HCT116 (cell line): ENCODE measurements around the gene CCNB2. TPM values are rescaled to one million over a fixed set of nuclear protein-coding genes. Genes with fewer than 3 reads are reported as not detected.
"Not testable (repeated sequence)": the region's sequence is repeated elsewhere in the genome, so short reads cannot be mapped to it uniquely, and the experiment has no call there.

Experiments
- ATAC-seq: fragments of 200-7000 bp; cut with Tn5 transposase; 2 replicates; pipeline ENCODE4 v1.9.1; 2020; ENCODE audit warnings: mild to moderate bottlenecking, moderate library complexity
- BruUV-seq: library from RNA; stranded (reverse); fragments of 400-500 nt; replicated peaks from 2 replicates; lab custom pipeline; 2021; lab: Mats Ljungman, UMichigan
- CTCF ChIA-PET: fragments of 300-600 bp; sonication (Branson Sonifier 250); formaldehyde crosslinking; loops from one replicate; lab custom pipeline; 2021; ENCODE audit warnings: antibody characterized with exemption; lab: Charles Lee
- POLR2A ChIA-PET: fragments of 300-600, 350-600 bp; sonication (Branson Sonifier 250); formaldehyde crosslinking; loops from one replicate; lab custom pipeline; 2021; ENCODE audit warnings: antibody characterized with exemption; lab: Charles Lee
- RAD21 ChIA-PET, 2 experiments: fragments of 300-600 bp; sonication (Branson Sonifier 250); formaldehyde crosslinking; loops; one replicate each; lab custom pipeline; 2023; ENCODE audit warnings: low total read pairs in 2 of 2; ENCODE audit not compliant: uncharacterized antibody in 2 of 2, unreplicated experiment in 2 of 2, low non-redundant PET in 1 of 2; lab: Charles Lee
- DNase-seq: peaks from one replicate; pipeline ENCODE4 v3.0.0-alpha.2; 2010; ENCODE audit warnings: low read depth, low spot score
- H2AFZ ChIP-seq: fragments of 200-600 bp; shearing (Covaris generic), sonication (generic); 2 replicates; pipeline ENCODE4 v1.6.1; 2017; ENCODE audit warnings: low read depth, mixed run types, mixed read lengths, antibody characterized with exemption, low read length; ENCODE audit not compliant: poor library complexity, severe bottlenecking
- H3K27ac ChIP-seq: 2 replicates; pipeline ENCODE4 v1.5.1; 2012; ENCODE audit warnings: low read depth, low read length
- H3K27me3 ChIP-seq: fragments of 200-600 bp; sonication (generic); 2 replicates; pipeline ENCODE4 v1.6.1; 2016; ENCODE audit warnings: mixed run types, low read length, mixed read lengths; ENCODE audit not compliant: insufficient read depth
- H3K36me3 ChIP-seq, 2 experiments: fragments of 200-500 bp in 1 of 2; fragments of 200-600 bp in 1 of 2; sonication (Bioruptor generic) in 1 of 2; sonication (generic) in 1 of 2; 2 replicates each; pipeline versions ENCODE4 v1.5.1 to v1.6.1; 2014 to 2016; ENCODE audit warnings: low read length in 2 of 2, inconsistent platforms in 1 of 2, mixed read lengths in 1 of 2, mixed run types in 1 of 2; ENCODE audit not compliant: insufficient read depth in 2 of 2, control insufficient read depth in 1 of 2
- H3K4me1 ChIP-seq, 2 experiments: fragments of 200-600 bp in 1 of 2; sonication (generic) in 1 of 2; 2 replicates each; pipeline versions ENCODE4 v1.5.1 to v1.6.1; 2012 to 2017; ENCODE audit warnings: low read length in 2 of 2, inconsistent platforms in 1 of 2, mild to moderate bottlenecking in 1 of 2, mixed read lengths in 1 of 2, mixed run types in 1 of 2, moderate library complexity in 1 of 2; ENCODE audit not compliant: insufficient read depth in 2 of 2, control insufficient read depth in 1 of 2
- H3K4me2 ChIP-seq: fragments of 200-600 bp; sonication (generic); 2 replicates; pipeline ENCODE4 v1.6.1; 2017; ENCODE audit warnings: mixed run types, low read length, mixed read lengths
- H3K4me3 ChIP-seq, 2 experiments: fragments of 200-600 bp in 1 of 2; sonication (generic) in 1 of 2; replicated peaks in 1 of 2; 2 replicates each; pipeline ENCODE4 v1.5.1; 2011 to 2016; ENCODE audit warnings: low read length in 2 of 2, control low read depth in 1 of 2, low read depth in 1 of 2, mild to moderate bottlenecking in 1 of 2, mixed read lengths in 1 of 2, mixed run types in 1 of 2
- H3K79me2 ChIP-seq: fragments of 200-600 bp; sonication (generic); 2 replicates; pipeline ENCODE4 v1.6.1; 2017; ENCODE audit warnings: mild to moderate bottlenecking, mixed run types, low read length, moderate library complexity, mixed read lengths; ENCODE audit not compliant: insufficient read depth
- H3K9ac ChIP-seq: fragments of 200-600 bp; sonication (generic); 2 replicates; pipeline ENCODE4 v1.6.1; 2016; ENCODE audit warnings: low read length, mixed read lengths
- H3K9me2 ChIP-seq: fragments of 200-600 bp; sonication (generic), shearing (Covaris generic); 2 replicates; pipeline ENCODE4 v1.6.1; 2017; ENCODE audit warnings: mixed run types, mild to moderate bottlenecking, moderate library complexity; ENCODE audit not compliant: insufficient read depth
- H3K9me3 ChIP-seq, 2 experiments: fragments of 200-500 bp in 1 of 2; fragments of 200-600 bp in 1 of 2; sonication (Bioruptor generic) in 1 of 2; sonication (generic) in 1 of 2; 2 replicates each; pipeline ENCODE4 v1.6.1; 2014 to 2017; ENCODE audit warnings: low read length in 2 of 2, mixed read lengths in 2 of 2, inconsistent platforms in 1 of 2, low read depth in 1 of 2, mild to moderate bottlenecking in 1 of 2, mixed run types in 1 of 2, moderate library complexity in 1 of 2; ENCODE audit not compliant: control insufficient read depth in 1 of 2, insufficient read depth in 1 of 2
- H4K20me1 ChIP-seq: fragments of 200-600 bp; sonication (generic), shearing (Covaris generic); 2 replicates; pipeline ENCODE4 v1.6.1; 2017; ENCODE audit warnings: mixed run types, mild to moderate bottlenecking, moderate library complexity; ENCODE audit not compliant: insufficient read depth
- POLR2AphosphoS5 ChIP-seq: IDR thresholded peaks from 2 replicates; pipeline ENCODE4 v1.6.1; 2011; ENCODE audit warnings: mild to moderate bottlenecking, low read depth, low read length, moderate library complexity
- RAD21 ChIP-seq: IDR thresholded peaks from 2 replicates; pipeline ENCODE4 v1.6.1; 2012; ENCODE audit warnings: low read depth, mild to moderate bottlenecking
- SRF ChIP-seq: IDR thresholded peaks from 2 replicates; pipeline ENCODE4 v1.6.1; 2012; ENCODE audit warnings: low read depth
- intact Hi-C: fragments of 100-400 bp; cut with micrococcal nuclease; formaldehyde crosslinking; loops from 2 replicates; pipeline ENCODE4 v1.10.0; 2022
- total RNA-seq: library from RNA; stranded (reverse); gene quantifications from one replicate; pipeline ENCODE4 v1.2.1, GENCODE V29; 2021; ENCODE audit not compliant: unreplicated experiment
- TF ChIP-seq, protein P1 (sequence below), 3 experiments: fragments of 200-600 bp in 1 of 3; sonication (generic) in 1 of 3; IDR thresholded peaks in 2 of 3; conservative IDR thresholded peaks in 1 of 3; 2 replicates each; pipeline ENCODE4 v1.5.1; 2012 to 2017; ENCODE audit warnings: low read depth in 2 of 3, low read length in 2 of 3, antibody characterized with exemption in 1 of 3, borderline replicate concordance in 1 of 3, control low read depth in 1 of 3, mild to moderate bottlenecking in 1 of 3, mixed read lengths in 1 of 3, mixed run types in 1 of 3, moderate library complexity in 1 of 3; ENCODE audit not compliant: insufficient read depth in 1 of 3

CCNB2 gene
- total RNA-seq, 1 experiment from 2014 or later: 88.7 TPM

DNA sequence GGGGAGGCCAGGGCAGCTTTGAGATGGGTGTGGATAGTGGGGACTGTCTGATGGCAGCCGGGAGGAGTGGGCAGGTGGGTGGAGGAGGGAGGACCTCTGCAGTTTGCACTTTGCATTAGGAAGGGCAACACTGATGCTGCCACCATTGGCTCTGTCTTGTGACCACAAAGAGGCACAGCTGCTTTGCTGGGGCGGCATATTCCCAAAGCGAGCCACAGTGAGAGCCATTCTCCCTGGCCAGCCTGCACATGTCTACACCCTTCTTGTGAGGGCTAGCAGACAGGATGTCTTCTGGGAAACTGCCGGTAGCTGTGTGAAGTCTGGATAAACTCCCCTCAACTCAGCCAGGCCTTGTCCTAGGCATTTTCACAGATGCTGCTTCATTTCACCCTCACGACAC lies 38.3 kb downstream of the CCNB2 start:
- no peaks in the 10 kb centered on the region for H3K79me2 ChIP-seq
- RAD21 ChIA-PET: no interaction called here
- no peaks in the 10 kb centered on the region for H3K9me3 ChIP-seq
- DNase-seq (no peak), ATAC-seq (no peak)
- no peak overlapping the region for H3K27ac ChIP-seq
- no peaks in the 10 kb centered on the region for H3K9me2 ChIP-seq
- H2AFZ ChIP-seq: no peak overlapping the region
- H3K9ac ChIP-seq: no peak overlapping the region
- H4K20me1 ChIP-seq: no peaks in the 10 kb centered on the region
- TF ChIP-seq POLR2AphosphoS5 (0 out of 2 replicates have a peak, but pooled peaks have one; percentile 5), SRF (no peak)
- no peaks in the 10 kb centered on the region for H3K27me3 ChIP-seq
- no peak overlapping the region for H3K4me3 ChIP-seq
- POLR2A ChIA-PET: no interaction called here
- no TSS peak for BruUV-seq
- H3K4me2 ChIP-seq: no peak overlapping the region
- intact Hi-C loops: no loop called here
- CTCF ChIA-PET: no interaction called here
- H3K4me1 ChIP-seq: peaks cover 0 to 6% of the 10 kb centered on the region in 2 experiments; a peak in 1 of 4 replicates
- peaks cover 4 to 6% of the 10 kb centered on the region in 2 experiments; a peak in 2 of 4 replicates for H3K36me3 ChIP-seq

DNA sequence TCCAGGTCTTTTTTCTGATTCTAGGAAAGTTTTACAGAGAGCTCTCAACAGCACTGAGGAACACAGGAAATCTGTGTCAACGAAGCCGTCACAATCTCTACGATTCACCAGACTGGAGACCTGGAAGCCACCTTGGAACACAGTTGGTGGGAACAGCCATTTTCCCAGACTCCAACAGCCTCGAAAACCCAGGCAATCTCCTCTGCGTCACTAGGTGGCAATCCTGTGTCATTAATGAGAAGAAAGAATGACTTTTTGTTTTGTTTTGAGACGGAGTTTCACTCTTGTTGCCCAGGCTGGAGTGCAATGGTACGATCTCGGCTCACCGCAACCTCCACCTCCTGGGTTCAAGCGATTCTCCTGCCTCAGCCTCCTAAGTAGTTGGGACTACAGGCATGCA lies 39.6 kb downstream of the CCNB2 start:
- BruUV-seq, intact Hi-C loops, H3K27ac ChIP-seq, H3K9me2 ChIP-seq, H4K20me1 ChIP-seq, H3K4me3 ChIP-seq, H2AFZ ChIP-seq, POLR2A ChIA-PET, H3K4me1 ChIP-seq, H3K9me3 ChIP-seq, DNase-seq, H3K36me3 ChIP-seq, H3K4me2 ChIP-seq, H3K79me2 ChIP-seq, RAD21 ChIA-PET, H3K27me3 ChIP-seq, CTCF ChIA-PET, H3K9ac ChIP-seq: not testable (repeated sequence)
- peak; percentile 42 for TF ChIP-seq RAD21
- TF ChIP-seq, protein P1, sequence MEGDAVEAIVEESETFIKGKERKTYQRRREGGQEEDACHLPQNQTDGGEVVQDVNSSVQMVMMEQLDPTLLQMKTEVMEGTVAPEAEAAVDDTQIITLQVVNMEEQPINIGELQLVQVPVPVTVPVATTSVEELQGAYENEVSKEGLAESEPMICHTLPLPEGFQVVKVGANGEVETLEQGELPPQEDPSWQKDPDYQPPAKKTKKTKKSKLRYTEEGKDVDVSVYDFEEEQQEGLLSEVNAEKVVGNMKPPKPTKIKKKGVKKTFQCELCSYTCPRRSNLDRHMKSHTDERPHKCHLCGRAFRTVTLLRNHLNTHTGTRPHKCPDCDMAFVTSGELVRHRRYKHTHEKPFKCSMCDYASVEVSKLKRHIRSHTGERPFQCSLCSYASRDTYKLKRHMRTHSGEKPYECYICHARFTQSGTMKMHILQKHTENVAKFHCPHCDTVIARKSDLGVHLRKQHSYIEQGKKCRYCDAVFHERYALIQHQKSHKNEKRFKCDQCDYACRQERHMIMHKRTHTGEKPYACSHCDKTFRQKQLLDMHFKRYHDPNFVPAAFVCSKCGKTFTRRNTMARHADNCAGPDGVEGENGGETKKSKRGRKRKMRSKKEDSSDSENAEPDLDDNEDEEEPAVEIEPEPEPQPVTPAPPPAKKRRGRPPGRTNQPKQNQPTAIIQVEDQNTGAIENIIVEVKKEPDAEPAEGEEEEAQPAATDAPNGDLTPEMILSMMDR (IDR thresholded peaks at IDR 0.05 in 2 of 3, conservative IDR thresholded peaks at IDR 0.05 in 1 of 3; ENCODE audit: borderline replicate concordance in 1 of 3, insufficient read depth in 1 of 3, low read depth in 2 of 3, low read length in 2 of 3): peak in 2 of 3 experiments; percentile 23 to 24; a peak in 2 of 6 replicates
- peak; percentile 50; the same call in 1 of the 2 replicates for ATAC-seq
